Measurements from ENCODE around the gene SMTNL1. TPM values are rescaled to one million over a fixed set of nuclear protein-coding genes. Genes with fewer than 3 reads are reported as not detected.

The SMTNL1 gene
- total RNA-seq (ENCODE audit: low replicate concordance): not detected in 2 replicates
- long read RNA-seq: 0 reads

GRCh38 chr11:57536947-57537619 lies at the start of gene SMTNL1:
SMTNL1 (plus strand) TSS chr11:57537595; CDS start chr11:57542643, 5,048 bp downstream.
- Mint-ChIP-seq H3K27ac (no peak within 1 kb of the TSS), H3K4me3 (no peak within 1 kb of the TSS), H3K36me3 (no peaks in the 10 kb centered on the region), H3K9me3 (no peaks in the 10 kb centered on the region), H3K27me3 (peaks cover 8% of the 10 kb centered on the region), H3K4me1 (ENCODE audit: unreplicated experiment) (no peaks in the 10 kb centered on the region)
- no peak for TF ChIP-seq CTCF (conservative IDR thresholded peaks at IDR 0.05)
- DNase-seq (ENCODE audit: extremely low spot score, unreplicated experiment): no peak

DNA sequence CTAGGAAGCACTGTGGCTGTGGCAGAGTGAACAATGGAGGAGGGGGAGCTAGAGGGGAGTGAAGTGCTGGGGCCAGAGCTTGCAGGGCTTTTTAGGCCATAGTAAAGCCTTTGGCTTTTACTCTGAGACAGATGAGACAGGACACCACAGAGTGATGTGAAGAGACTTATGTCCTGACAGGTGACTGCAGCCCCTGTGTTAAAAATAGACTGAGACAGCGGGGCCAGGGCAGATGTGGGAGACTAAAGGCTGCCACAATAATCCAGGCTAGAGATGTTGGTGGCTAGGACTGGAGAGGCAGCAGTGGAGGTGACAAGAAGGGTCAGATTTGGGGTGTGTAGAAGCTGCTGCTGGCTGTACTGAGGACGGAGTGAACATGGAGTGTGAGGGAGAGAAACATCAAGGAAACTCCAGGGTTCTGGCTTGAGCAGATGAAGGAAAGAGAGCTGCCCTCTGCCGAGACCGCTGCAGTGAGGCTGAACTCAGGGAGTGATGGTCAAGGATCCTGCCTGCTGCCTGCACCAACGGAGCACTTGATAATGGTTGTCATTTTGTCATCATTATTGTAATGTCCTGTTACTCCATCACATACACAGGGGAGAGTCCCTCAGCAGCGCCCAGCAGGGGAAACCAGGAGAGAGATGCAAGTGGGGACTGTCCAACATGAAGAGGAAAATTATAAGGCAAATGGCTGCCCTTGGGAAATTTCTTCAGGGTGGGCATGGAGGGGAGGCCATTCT lies 49.3 kb upstream of the SMTNL1 start:
- Mint-ChIP-seq H3K27ac (no peak overlapping the region), H3K4me3 (no peak overlapping the region), H3K36me3 (no peaks in the 10 kb centered on the region), H3K9me3 (no peaks in the 10 kb centered on the region), H3K4me1 (ENCODE audit: unreplicated experiment) (no peaks in the 10 kb centered on the region), H3K27me3 (peaks cover 18% of the 10 kb centered on the region)
- TF ChIP-seq CTCF (conservative IDR thresholded peaks at IDR 0.05): no peak
- DNase-seq (ENCODE audit: extremely low spot score, unreplicated experiment): no peak

GRCh38 chr11:57490456-57491248 lies 46.7 kb upstream of the SMTNL1 start:
- no peak for DNase-seq (ENCODE audit: extremely low spot score, unreplicated experiment)
- Mint-ChIP-seq H3K27me3 (peaks cover 4% of the 10 kb centered on the region), H3K9me3 (no peaks in the 10 kb centered on the region), H3K4me1 (ENCODE audit: unreplicated experiment) (no peaks in the 10 kb centered on the region), H3K4me3 (no peak overlapping the region), H3K36me3 (no peaks in the 10 kb centered on the region), H3K27ac (no peak overlapping the region)
- TF ChIP-seq CTCF (conservative IDR thresholded peaks at IDR 0.05): no peak

DNA sequence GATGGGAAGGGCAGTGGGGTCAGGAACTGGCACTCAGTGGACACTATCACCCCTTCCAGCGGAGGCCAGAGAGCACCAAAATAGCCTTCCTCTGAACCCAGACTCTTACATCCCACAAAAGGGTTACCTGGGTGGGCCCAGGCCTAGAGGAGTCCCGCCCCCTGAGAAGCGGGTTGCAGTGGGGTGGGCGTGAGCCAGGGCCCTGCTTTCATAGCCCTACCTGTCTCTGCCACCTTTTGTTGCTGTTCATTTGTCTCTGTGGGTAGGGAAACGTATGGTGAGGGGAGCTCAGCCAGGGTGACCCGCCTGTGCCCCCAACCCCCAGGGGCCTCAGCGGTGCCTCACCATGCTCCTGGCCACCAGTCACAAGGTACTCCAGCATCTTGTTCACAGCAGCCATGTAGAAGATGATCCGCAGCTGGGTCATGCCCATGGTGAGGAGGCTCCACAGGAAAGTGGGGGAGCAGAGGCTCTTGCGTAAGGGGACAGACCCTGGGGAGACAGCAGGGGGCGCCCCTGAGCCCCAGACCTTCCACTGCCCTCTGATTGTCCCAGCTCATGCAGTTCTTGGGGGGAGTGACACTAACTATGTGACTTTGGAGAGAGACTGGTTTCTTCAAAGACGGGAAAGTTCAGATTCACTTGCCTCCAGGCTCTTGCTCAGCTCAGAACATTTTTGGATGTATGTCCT lies 45.9 kb upstream of the SMTNL1 start:
- H3K27me3 Mint-ChIP-seq: peaks cover 2% of the 10 kb centered on the region
- H3K36me3 Mint-ChIP-seq: no peaks in the 10 kb centered on the region
- no peak overlapping the region for H3K27ac Mint-ChIP-seq
- no peaks in the 10 kb centered on the region for H3K9me3 Mint-ChIP-seq
- H3K4me3 Mint-ChIP-seq: no peak overlapping the region
- H3K4me1 Mint-ChIP-seq (ENCODE audit: unreplicated experiment): peaks cover 6% of the 10 kb centered on the region
- no peak for DNase-seq (ENCODE audit: extremely low spot score, unreplicated experiment)
- TF ChIP-seq CTCF (conservative IDR thresholded peaks at IDR 0.05): peak; percentile 74
